ENCODE data around the gene RASSF7. TPM values are rescaled to one million over a fixed set of nuclear protein-coding genes. Genes with fewer than 3 reads are reported as not detected.

RASSF7 gene
- total RNA-seq, 2 experiments from 2014 or later, result 32.7 to 32.8 TPM

DNA sequence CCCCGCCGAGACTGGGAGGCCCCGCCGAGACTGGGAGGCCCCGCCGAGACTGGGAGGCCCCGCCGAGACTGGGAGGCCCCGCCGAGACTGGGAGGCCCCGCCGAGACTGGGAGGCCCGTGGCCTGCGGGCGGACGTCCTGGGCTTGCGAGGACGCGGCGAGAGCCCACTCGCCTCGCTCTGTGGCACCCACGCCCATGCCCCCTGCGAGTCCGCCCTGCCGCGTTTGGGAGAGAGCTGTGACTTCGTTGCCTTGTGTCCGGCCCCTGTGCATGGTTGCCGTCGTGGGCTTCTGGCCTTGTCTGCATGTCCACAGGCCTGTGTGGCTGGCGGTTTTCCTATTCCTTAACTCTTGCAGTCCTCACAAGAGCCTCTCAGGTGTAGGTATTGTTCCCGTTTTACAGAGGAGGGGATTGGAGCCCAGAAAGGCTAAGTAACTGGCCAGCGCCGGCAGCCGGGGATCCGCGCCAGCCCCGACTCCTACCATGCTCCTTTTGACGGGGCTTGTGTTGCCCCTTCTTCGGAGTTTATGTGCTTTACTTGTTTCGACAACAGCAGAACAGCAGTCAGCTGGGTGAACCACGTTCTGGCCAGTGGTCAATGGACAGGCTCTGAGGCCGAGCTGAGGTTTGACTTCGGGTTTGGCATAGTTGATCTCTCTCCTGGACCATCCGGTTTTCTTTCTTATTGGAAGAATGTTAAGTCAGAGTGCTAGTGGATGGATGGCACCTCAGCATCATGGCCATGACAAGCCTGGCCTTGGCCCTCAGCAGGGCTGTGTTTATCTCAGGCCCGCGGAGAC is 16.2 kb downstream of the RASSF7 start:
- H3K36me3 Mint-ChIP-seq (ENCODE audit: low read depth), result peaks cover 22% of the 10 kb centered on the region
- H3K4me1 Mint-ChIP-seq, result peaks cover 46% of the 10 kb centered on the region
- H3K27ac Mint-ChIP-seq, result peak overlapping the region; percentile 76
- DNase-seq, result no peak
- no peaks in the 10 kb centered on the region for H3K9me3 Mint-ChIP-seq
- POLR2A ChIA-PET, result interaction anchor here (1.0 to 3.3 kb wide), 12 partner anchors 9 to 213 kb away, joined by 3 to 20 read pairs (median 4); partner anchors contain the start of genes CEND1, IRF7 and TALDO1
- CTCF ChIA-PET, result no interaction called here
- H3K27me3 Mint-ChIP-seq, result peaks cover 13% of the 10 kb centered on the region
- H3K4me3 Mint-ChIP-seq, result peak overlapping the region; percentile 87

GRCh38 chr11:577611-577894 is 16.8 kb downstream of the RASSF7 start:
- H3K4me1 Mint-ChIP-seq, result peaks cover 46% of the 10 kb centered on the region
- POLR2A ChIA-PET, result interaction anchor here (1.0 to 3.3 kb wide), 10 partner anchors 9 to 170 kb away, joined by 3 to 19 read pairs (median 4); partner anchors contain the start of genes IRF7 and TALDO1
- no peak for DNase-seq
- H3K9me3 Mint-ChIP-seq, result no peaks in the 10 kb centered on the region
- peaks cover 13% of the 10 kb centered on the region for H3K27me3 Mint-ChIP-seq
- peak overlapping the region; percentile 87 for H3K4me3 Mint-ChIP-seq
- peaks cover 22% of the 10 kb centered on the region for H3K36me3 Mint-ChIP-seq (ENCODE audit: low read depth)
- H3K27ac Mint-ChIP-seq, result peak overlapping the region; percentile 76
- CTCF ChIA-PET, result no interaction called here

DNA sequence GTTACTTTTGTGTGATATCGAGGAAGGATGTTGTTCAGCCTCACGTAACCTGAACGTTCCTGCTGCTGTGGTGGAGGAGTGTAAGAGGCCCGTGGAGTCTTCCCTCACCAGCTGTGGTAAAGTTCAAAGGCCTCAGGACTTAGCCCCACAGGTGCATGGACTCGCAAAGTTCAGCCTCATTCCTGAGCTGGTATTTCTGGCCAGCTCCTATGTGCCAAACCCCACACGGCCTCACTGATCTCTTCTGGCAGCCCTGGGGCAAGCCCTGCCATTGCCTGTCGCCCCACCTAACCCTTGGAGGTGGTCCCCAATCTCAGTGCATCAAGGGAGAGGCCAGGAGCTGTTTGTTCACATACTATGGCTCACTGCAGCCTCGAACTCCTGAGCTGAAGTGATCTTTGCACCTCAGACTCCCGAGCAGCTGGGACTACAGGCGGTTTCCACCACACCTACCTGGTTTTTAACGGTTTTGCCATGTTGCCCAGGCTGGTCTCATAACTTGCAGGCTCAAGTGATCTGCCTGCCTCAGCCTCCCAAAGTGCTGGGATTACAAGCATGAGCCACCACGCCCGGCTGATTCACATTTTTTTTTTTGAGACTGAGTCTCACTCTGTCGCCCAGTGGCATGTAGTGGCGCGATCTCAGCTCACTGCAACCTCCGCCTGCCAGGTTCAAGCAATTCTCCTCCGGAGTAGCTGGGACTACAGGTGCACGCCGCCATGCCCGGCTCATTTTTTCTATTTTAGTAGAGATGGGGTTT is 17.7 kb downstream of the RASSF7 start:
- ChIA-PET POLR2A (interaction anchor here (0.9 to 3.3 kb wide), 7 partner anchors 10 to 169 kb away, joined by 3 to 19 read pairs (median 4); partner anchors contain the start of genes DEAF1, TALDO1 and TMEM80), CTCF (interaction anchor here (0.9 kb wide), 1 partner anchor 24 kb away, joined by 3 read pairs; no protein-coding TSS in a partner anchor)
- H3K27ac Mint-ChIP-seq, result peak overlapping the region; percentile 31
- peaks cover 13% of the 10 kb centered on the region for H3K27me3 Mint-ChIP-seq
- no peaks in the 10 kb centered on the region for H3K9me3 Mint-ChIP-seq
- no peak for DNase-seq
- H3K4me3 Mint-ChIP-seq, result peak overlapping the region; percentile 87
- peaks cover 25% of the 10 kb centered on the region for H3K36me3 Mint-ChIP-seq (ENCODE audit: low read depth)
- H3K4me1 Mint-ChIP-seq, result peaks cover 46% of the 10 kb centered on the region

DNA sequence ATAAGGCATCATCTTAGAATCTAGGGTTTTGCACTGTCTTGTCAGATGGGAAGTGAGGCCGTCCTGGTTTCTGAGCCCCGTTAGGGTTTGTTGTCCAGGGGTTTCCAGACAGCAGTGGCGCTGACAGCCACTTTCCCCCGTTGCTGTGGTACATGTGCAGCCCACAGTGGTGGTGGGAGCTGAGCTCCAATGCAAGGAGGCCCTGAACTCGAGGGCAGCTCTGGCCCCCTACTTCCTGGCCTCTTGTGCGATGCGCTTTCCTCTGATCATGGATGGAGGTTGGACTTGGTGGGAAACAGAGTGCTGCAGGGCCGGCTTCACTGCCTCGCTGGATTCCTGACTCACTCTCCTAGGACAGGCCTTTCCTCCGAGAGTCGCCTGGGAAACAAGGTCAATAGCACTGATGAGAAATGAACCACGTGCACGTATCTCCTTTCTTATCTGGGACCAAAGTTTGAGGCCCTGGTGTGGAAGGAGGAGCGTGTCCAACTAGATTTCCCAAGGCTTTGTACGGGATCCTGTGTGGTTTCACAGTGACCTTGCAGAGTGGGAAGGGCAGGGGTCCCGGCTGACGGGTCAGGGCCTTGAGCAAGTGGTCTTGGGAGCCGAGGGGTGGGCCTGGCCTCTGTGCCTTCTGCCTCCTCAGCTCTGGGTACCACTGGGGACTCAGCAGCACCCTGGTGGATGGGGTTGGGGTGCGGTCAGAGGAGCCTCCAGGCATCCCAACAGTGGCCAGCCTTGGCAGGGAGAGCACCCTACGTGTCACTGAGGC is 19.2 kb downstream of the RASSF7 start:
- Mint-ChIP-seq H3K4me3 (no peak overlapping the region), H3K27me3 (peaks cover 3% of the 10 kb centered on the region), H3K9me3 (no peaks in the 10 kb centered on the region), H3K4me1 (peaks cover 35% of the 10 kb centered on the region), H3K36me3 (ENCODE audit: low read depth) (peaks cover 32% of the 10 kb centered on the region), H3K27ac (no peak overlapping the region)
- DNase-seq, result no peak
- POLR2A ChIA-PET, result no interaction called here
- CTCF ChIA-PET, result no interaction called here

- peaks cover 37% of the 10 kb centered on the region for H3K4me1 Mint-ChIP-seq
- no peak overlapping the region for H3K4me3 Mint-ChIP-seq
- DNase-seq, result no peak
- H3K27ac Mint-ChIP-seq, result peak overlapping the region; percentile 40
- peaks cover 36% of the 10 kb centered on the region for H3K36me3 Mint-ChIP-seq (ENCODE audit: low read depth)
- no peaks in the 10 kb centered on the region for H3K9me3 Mint-ChIP-seq
- POLR2A ChIA-PET, result no interaction called here
- CTCF ChIA-PET, result no interaction called here
- H3K27me3 Mint-ChIP-seq, result no peaks in the 10 kb centered on the region
Measured at GRCh38 chr11:581342-581741, 20.6 kb downstream of the RASSF7 start.

DNA sequence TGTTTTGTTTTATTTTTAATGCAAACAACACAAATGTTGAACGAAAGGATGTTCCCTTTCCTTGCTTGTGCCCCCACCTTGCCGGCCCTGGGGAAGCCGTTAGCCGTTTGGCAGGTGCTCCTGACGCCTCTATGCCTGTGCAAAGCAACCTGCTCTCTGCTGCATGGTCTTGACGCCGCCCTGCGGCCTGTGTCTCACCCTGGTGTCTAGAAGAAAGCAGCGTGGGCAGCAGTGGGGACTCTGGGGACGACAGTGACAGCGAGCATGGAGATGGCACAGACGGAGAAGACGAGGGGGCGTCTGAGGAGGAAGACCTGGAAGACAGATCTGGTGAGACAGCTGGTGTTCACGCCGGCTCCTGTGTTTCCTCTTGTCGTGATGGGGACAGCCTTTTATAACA is 21.0 kb downstream of the RASSF7 start:
- Mint-ChIP-seq H3K9me3 (no peaks in the 10 kb centered on the region), H3K27me3 (no peaks in the 10 kb centered on the region), H3K36me3 (ENCODE audit: low read depth) (peaks cover 39% of the 10 kb centered on the region), H3K4me1 (peaks cover 40% of the 10 kb centered on the region), H3K27ac (no peak overlapping the region), H3K4me3 (no peak overlapping the region)
- ChIA-PET POLR2A (no interaction called here), CTCF (no interaction called here)
- no peak for DNase-seq

GRCh38 chr11:584287-584686 is 23.5 kb downstream of the RASSF7 start:
- Mint-ChIP-seq H3K9me3 (no peaks in the 10 kb centered on the region), H3K27ac (no peak overlapping the region), H3K4me3 (no peak overlapping the region), H3K4me1 (peaks cover 40% of the 10 kb centered on the region), H3K36me3 (ENCODE audit: low read depth) (peaks cover 48% of the 10 kb centered on the region), H3K27me3 (no peaks in the 10 kb centered on the region)
- CTCF ChIA-PET, result no interaction called here
- POLR2A ChIA-PET, result interaction anchor here (1.6 kb wide), 1 partner anchor 8 kb away, joined by 3 read pairs; the partner anchor contains the start of gene PHRF1
- DNase-seq, result no peak

GRCh38 chr11:586376-587316 is 25.9 kb downstream of the RASSF7 start:
- Mint-ChIP-seq H3K4me1 (peaks cover 31% of the 10 kb centered on the region), H3K9me3 (no peaks in the 10 kb centered on the region), H3K27me3 (no peaks in the 10 kb centered on the region), H3K36me3 (ENCODE audit: low read depth) (peaks cover 60% of the 10 kb centered on the region), H3K27ac (peak overlapping the region; percentile 99), H3K4me3 (no peak overlapping the region)
- ChIA-PET POLR2A (interaction anchor here (0.9 to 2.4 kb wide), 6 partner anchors 8 to 318 kb away, joined by 3 to 8 read pairs (median 6); partner anchors contain the start of genes DEAF1 and TMEM80), CTCF (interaction anchor here (1.3 kb wide), 1 partner anchor 31 kb away, joined by 8 read pairs; no protein-coding TSS in a partner anchor)
- DNase-seq, result no peak

DNA sequence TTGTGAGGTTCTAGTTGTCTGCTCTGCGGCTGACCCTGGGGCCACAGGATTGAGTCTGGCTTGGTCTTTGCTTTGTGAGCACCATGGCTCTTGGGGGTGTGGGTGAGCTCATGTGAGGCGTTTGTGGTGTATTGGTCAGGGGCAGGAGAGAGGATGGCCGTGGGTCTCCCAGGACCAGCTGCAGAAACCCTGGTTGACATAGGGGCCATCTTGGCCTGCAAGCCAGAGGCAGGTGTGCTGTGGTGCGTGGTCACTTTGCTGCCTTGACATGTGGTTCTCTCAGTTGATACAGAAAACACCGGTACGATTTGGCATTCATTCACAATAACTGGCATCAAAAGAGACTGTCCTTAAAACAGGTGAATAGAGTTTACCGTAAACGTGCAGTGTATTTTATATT is 26.8 kb downstream of the RASSF7 start:
- Mint-ChIP-seq H3K36me3 (ENCODE audit: low read depth) (peaks cover 62% of the 10 kb centered on the region), H3K27me3 (no peaks in the 10 kb centered on the region), H3K27ac (peak overlapping the region; percentile 99), H3K4me1 (peaks cover 31% of the 10 kb centered on the region), H3K4me3 (peak overlapping the region; percentile 65), H3K9me3 (no peaks in the 10 kb centered on the region)
- no peak for DNase-seq
- POLR2A ChIA-PET, result interaction anchor here (0.9 to 2.4 kb wide), 12 partner anchors 9 to 319 kb away, joined by 3 to 9 read pairs (median 6); partner anchors contain the start of genes DEAF1, IRF7, PHRF1 and TMEM80
- CTCF ChIA-PET, result interaction anchor here (0.6 to 1.5 kb wide), 4 partner anchors 12 to 138 kb away, joined by 3 to 7 read pairs (median 4); no protein-coding TSS in a partner anchor

- Mint-ChIP-seq H3K9me3 (no peaks in the 10 kb centered on the region), H3K4me3 (peak overlapping the region; percentile 65), H3K27me3 (no peaks in the 10 kb centered on the region), H3K27ac (peak overlapping the region; percentile 99), H3K36me3 (ENCODE audit: low read depth) (peaks cover 62% of the 10 kb centered on the region), H3K4me1 (peaks cover 31% of the 10 kb centered on the region)
- POLR2A ChIA-PET, result interaction anchor here (0.9 to 2.4 kb wide), 12 partner anchors 10 to 319 kb away, joined by 3 to 9 read pairs (median 6); partner anchors contain the start of genes DEAF1, IRF7, PHRF1 and TMEM80
- DNase-seq, result peak; percentile 73
- CTCF ChIA-PET, result interaction anchor here (0.6 to 1.5 kb wide), 4 partner anchors 12 to 138 kb away, joined by 3 to 7 read pairs (median 4); no protein-coding TSS in a partner anchor
Measured at GRCh38 chr11:587978-588380, 27.2 kb downstream of the RASSF7 start.

- Mint-ChIP-seq H3K4me1 (peaks cover 34% of the 10 kb centered on the region), H3K4me3 (no peak overlapping the region), H3K9me3 (no peaks in the 10 kb centered on the region), H3K36me3 (ENCODE audit: low read depth) (peaks cover 69% of the 10 kb centered on the region), H3K27ac (peak overlapping the region; percentile 99), H3K27me3 (no peaks in the 10 kb centered on the region)
- ChIA-PET POLR2A (interaction anchor here (1.2 to 1.5 kb wide), 2 partner anchors 25 to 136 kb away, joined by 3 to 4 read pairs; no protein-coding TSS in a partner anchor), CTCF (no interaction called here)
- no peak for DNase-seq
Measured at GRCh38 chr11:589798-590197, 29.0 kb downstream of the RASSF7 start.

Data from activated CD4-positive, alpha-beta memory T cell treated with anti-CD3 and anti-CD28 coated beads, Interleukin-2, amount 10 ng/mL, durations not matched to agents 7 days and 5 days (primary cell).